Adrenal gland (tissue), 12 donors: ENCODE data around the gene RNF212. TPM values are rescaled to one million over a fixed set of nuclear protein-coding genes. Genes with fewer than 3 reads are reported as not detected.

Source experiments
- DNase-seq, 7 donors: peaks; one replicate each; pipeline ENCODE4 v3.0.0-alpha.2; 2019 to 2020
- H3K27ac ChIP-seq, 5 donors: fragments of 200-600 bp; sonication (generic) in 4 of 5; 1 replicate in 3 of 5; 2 replicates in 2 of 5; pipeline versions ENCODE4 v1.5.1 to v1.8.0; 2016 to 2020; ENCODE audit warnings: mild to moderate bottlenecking in 1 of 5
- H3K27me3 ChIP-seq: fragments of 200-600 bp; 2 replicates; pipeline ENCODE4 v1.8.0; 2021
- H3K36me3 ChIP-seq, 2 donors: fragments of 200-600 bp; replicated peaks in 1 of 2; 1 replicate in 1 of 2; 2 replicates in 1 of 2; pipeline versions ENCODE4 v1.5.1 to v1.8.0; 2018 to 2022
- H3K4me1 ChIP-seq, 2 donors: fragments of 200-600 bp; replicated peaks in 1 of 2; 1 replicate in 1 of 2; 2 replicates in 1 of 2; pipeline versions ENCODE4 v1.5.1 to v1.8.0; 2018 to 2021
- H3K4me3 ChIP-seq, 4 donors: fragments of 200-600 bp; sonication (generic) in 3 of 4; one replicate each; pipeline ENCODE4 v1.5.1; 2016 to 2018
- H3K9me3 ChIP-seq, 3 donors: fragments of 200-600 bp; sonication (generic) in 1 of 3; replicated peaks in 1 of 3; 1 replicate in 2 of 3; 2 replicates in 1 of 3; pipeline versions ENCODE4 v1.5.1 to v1.8.0; 2016 to 2021
- CTCF ChIP-seq, 6 experiments: fragments of 450-650 bp in 4 of 6; fragments of 200-600 bp in 2 of 6; sonication (generic) in 1 of 6; IDR thresholded peaks; 1 replicate in 5 of 6; 2 replicates in 1 of 6; pipeline versions ENCODE4 v1.5.1 to v1.8.0; 2016 to 2021; ENCODE audit warnings: antibody characterized with exemption in 6 of 6, mild to moderate bottlenecking in 2 of 6, moderate library complexity in 1 of 6
- POLR2A ChIP-seq, 2 donors: fragments of 450-650 bp; IDR thresholded peaks; one replicate each; pipeline ENCODE4 v1.6.1; 2017; ENCODE audit warnings: antibody characterized with exemption in 2 of 2, mild to moderate bottlenecking in 2 of 2, moderate library complexity in 1 of 2
- WGBS, 4 donors: extraction: QIAGEN DNeasy Blood & Tissue Kit in 2 of 4; methylation state at CpG; one replicate each; pipeline versions ENCODE4 v1.1.5 to v1.1.7; 2013 to 2017; 5-methylcytosine and 5-hydroxymethylcytosine counted together
- intact Hi-C, 2 donors: fragments of 100-400 bp; cut with DNase I; formaldehyde crosslinking; loops; one replicate each; pipeline versions ENCODE4 v1.14.1 to v1.15.0; 2022 to 2023
- polyA plus RNA-seq, 3 donors: library from polyadenylated mRNA; stranded (reverse); fragments of 200-250 nt in 2 of 3; fragments of 350-450 nt in 1 of 3; fragmentation: Illumina TruSeq in 1 of 3; extraction: RNeasy Lipid Tissue Mini Kit (QIAGEN cat#74804) in 1 of 3; gene quantifications; one replicate each; pipeline ENCODE4 v1.2.3, GENCODE V29; 2013 to 2014
- total RNA-seq, 9 donors: library from RNA; depleted of rRNA in 4 of 9; stranded (reverse); fragments of >200 nt in 4 of 9; fragments of 120-200 nt in 1 of 9; fragmentation: NEBNext Ultra II Directional in 1 of 9; extraction: Animal tissue kit (Norgen Biotek cat#: 25700) in 1 of 9; gene quantifications; one replicate each; pipeline versions ENCODE4 v1.1.0 to v1.2.4, GENCODE V29; 2013 to 2023
- donor health status: healthy with polysubstance abuse.
- donor health status: Bipolar disorder and iron deficiency.
- donor health status: DM: yes; HTN: yes; CAD: no.
- donor health status: DM: no; HTN: no; CAD: no.
- donor health status: DM: no; HTN: no; CAD: no.
- donor health status: DM: yes; HTN: yes; CAD: no.

RNF212 gene
- total and polyA plus RNA-seq, 12 donors = 1.3 to 9.5 (median 2.4) TPM; not detected in 1

GRCh38 chr4:1031346-1031745, 82.0 kb downstream of the RNF212 start:
- H3K36me3 ChIP-seq = no peaks in the 10 kb centered on the region
- no peak for DNase-seq
- intact Hi-C loops = no loop called here
- H3K4me1 ChIP-seq = peaks cover 9 to 18% of the 10 kb centered on the region in 2 donors
- no peak overlapping the region for H3K27ac ChIP-seq
- no peak for TF ChIP-seq POLR2A (IDR thresholded peaks at IDR 0.05)
- no peak overlapping the region for H3K4me3 ChIP-seq
- H3K27me3 ChIP-seq = no peaks in the 10 kb centered on the region
- WGBS, 4 donors = 67 to 100% (median 80%) methylated on average over 1 to 8 of the region's 8 CpGs
- no peaks in the 10 kb centered on the region for H3K9me3 ChIP-seq

- no peak overlapping the region for H3K4me3 ChIP-seq
- H3K36me3 ChIP-seq = no peaks in the 10 kb centered on the region
- H3K9me3 ChIP-seq = no peaks in the 10 kb centered on the region
- no peak for TF ChIP-seq CTCF (IDR thresholded peaks at IDR 0.05)
- no peak for TF ChIP-seq POLR2A (IDR thresholded peaks at IDR 0.05)
- peak in 1 of 7 donors; percentile 55 for DNase-seq
- no peaks in the 10 kb centered on the region for H3K27me3 ChIP-seq
- no peak overlapping the region for H3K27ac ChIP-seq
- intact Hi-C loops = no loop called here
- 32 to 60% (median 37%) methylated on average over 3 to 16 of the region's 16 CpGs for WGBS, 4 donors
- peaks cover 9 to 18% of the 10 kb centered on the region in 2 donors for H3K4me1 ChIP-seq
Measured at GRCh38 chr4:1030559-1030958, 82.8 kb downstream of the RNF212 start.

GRCh38 chr4:1030031-1030430, 83.3 kb downstream of the RNF212 start:
- Histone ChIP-seq H3K36me3 (peaks cover 0 to 5% of the 10 kb centered on the region in 2 donors), H3K4me1 (peaks cover 9 to 18% of the 10 kb centered on the region in 2 donors), H3K9me3 (no peaks in the 10 kb centered on the region), H3K27me3 (no peaks in the 10 kb centered on the region), H3K27ac (no peak overlapping the region), H3K4me3 (no peak overlapping the region)
- 50 to 100% (median 50%) methylated on average over 2 to 12 of the region's 12 CpGs; no CpG with 5 or more reads in 1 of the 4 donors for WGBS, 4 donors
- DNase-seq = no peak
- TF ChIP-seq CTCF (IDR thresholded peaks at IDR 0.05) = no peak
- no peak for TF ChIP-seq POLR2A (IDR thresholded peaks at IDR 0.05)
- intact Hi-C loops = no loop called here

- TF ChIP-seq CTCF (IDR thresholded peaks at IDR 0.05) (no peak), POLR2A (IDR thresholded peaks at IDR 0.05) (no peak)
- Histone ChIP-seq H3K27me3 (no peaks in the 10 kb centered on the region), H3K36me3 (peaks cover 0 to 10% of the 10 kb centered on the region in 2 donors), H3K9me3 (no peaks in the 10 kb centered on the region), H3K27ac (no peak overlapping the region), H3K4me3 (no peak overlapping the region), H3K4me1 (peaks cover 9 to 18% of the 10 kb centered on the region in 2 donors)
- intact Hi-C loops = no loop called here
- DNase-seq = no peak
- WGBS, 4 donors = 45 to 59% (median 55%) methylated on average over 5 to 17 of the region's 17 CpGs; no CpG with 5 or more reads in 1 of the 4 donors
Measured at GRCh38 chr4:1029529-1029928, 83.8 kb downstream of the RNF212 start.

- no peaks in the 10 kb centered on the region for H3K27me3 ChIP-seq
- WGBS, 4 donors = 76 to 81% (median 78%) methylated on average over 28 to 36 of the region's 36 CpGs
- intact Hi-C loops = no loop called here
Measured at GRCh38 chr4:1028574-1029220, 84.7 kb downstream of the RNF212 start.

More at GRCh38 chr4:1028574-1029220, 84.7 kb downstream of the RNF212 start:
- no peak for TF ChIP-seq POLR2A (IDR thresholded peaks at IDR 0.05)
- TF ChIP-seq CTCF (IDR thresholded peaks at IDR 0.05) = no peak
- DNase-seq = no peak
- Histone ChIP-seq H3K4me1 (peaks cover 9 to 18% of the 10 kb centered on the region in 2 donors), H3K9me3 (no peaks in the 10 kb centered on the region), H3K36me3 (peaks cover 0 to 13% of the 10 kb centered on the region in 2 donors), H3K27ac (no peak overlapping the region), H3K4me3 (no peak overlapping the region)
